ENCODE measurements around the gene NSG1. TPM values are rescaled to one million over a fixed set of nuclear protein-coding genes. Genes with fewer than 3 reads are reported as not detected.

The NSG1 gene
- total RNA-seq, 1 experiment from 2014 or later = 1.3 TPM

DNA sequence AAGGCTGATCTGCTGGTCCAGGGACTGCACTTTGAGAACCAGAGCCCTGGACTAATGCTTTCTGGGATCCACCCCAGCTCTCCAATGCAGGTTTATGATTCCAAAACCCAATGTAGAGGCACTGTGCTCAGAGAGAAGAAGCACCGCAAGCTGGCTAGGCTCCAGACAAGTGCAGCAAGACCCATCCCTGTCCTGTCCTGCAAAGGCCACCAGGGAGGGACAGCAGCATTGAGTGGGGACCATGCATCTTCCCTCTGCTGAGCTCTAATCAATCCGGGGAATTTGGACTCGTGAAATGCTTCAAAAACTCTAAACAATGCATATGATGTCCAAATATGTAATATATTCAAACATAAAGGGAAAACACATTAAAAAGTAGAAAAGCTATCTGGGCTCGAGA lies 10.8 kb upstream of the NSG1 start:
- no peak for TF ChIP-seq EZH2 (IDR thresholded peaks at IDR 0.05; ENCODE audit: borderline replicate concordance, low read depth, low read length, poor library complexity, severe bottlenecking)
- TF ChIP-seq, protein P1, sequence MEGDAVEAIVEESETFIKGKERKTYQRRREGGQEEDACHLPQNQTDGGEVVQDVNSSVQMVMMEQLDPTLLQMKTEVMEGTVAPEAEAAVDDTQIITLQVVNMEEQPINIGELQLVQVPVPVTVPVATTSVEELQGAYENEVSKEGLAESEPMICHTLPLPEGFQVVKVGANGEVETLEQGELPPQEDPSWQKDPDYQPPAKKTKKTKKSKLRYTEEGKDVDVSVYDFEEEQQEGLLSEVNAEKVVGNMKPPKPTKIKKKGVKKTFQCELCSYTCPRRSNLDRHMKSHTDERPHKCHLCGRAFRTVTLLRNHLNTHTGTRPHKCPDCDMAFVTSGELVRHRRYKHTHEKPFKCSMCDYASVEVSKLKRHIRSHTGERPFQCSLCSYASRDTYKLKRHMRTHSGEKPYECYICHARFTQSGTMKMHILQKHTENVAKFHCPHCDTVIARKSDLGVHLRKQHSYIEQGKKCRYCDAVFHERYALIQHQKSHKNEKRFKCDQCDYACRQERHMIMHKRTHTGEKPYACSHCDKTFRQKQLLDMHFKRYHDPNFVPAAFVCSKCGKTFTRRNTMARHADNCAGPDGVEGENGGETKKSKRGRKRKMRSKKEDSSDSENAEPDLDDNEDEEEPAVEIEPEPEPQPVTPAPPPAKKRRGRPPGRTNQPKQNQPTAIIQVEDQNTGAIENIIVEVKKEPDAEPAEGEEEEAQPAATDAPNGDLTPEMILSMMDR (conservative IDR thresholded peaks at IDR 0.05; ENCODE audit: low read depth, low read length) = no peak
- Histone ChIP-seq H3K27me3 (replicated peaks; ENCODE audit: insufficient read depth, low read depth, low read length, poor library complexity) (peaks cover 43% of the 10 kb centered on the region), H3K36me3 (ENCODE audit: insufficient read depth, low read length, poor library complexity, severe bottlenecking) (no peaks in the 10 kb centered on the region), H3K27ac (ENCODE audit: low read depth, low read length, poor library complexity, severe bottlenecking) (no peak overlapping the region), H3K9me3 (ENCODE audit: low read depth, low read length, poor library complexity, severe bottlenecking) (no peaks in the 10 kb centered on the region), H3K4me1 (ENCODE audit: insufficient read depth, low read length, poor library complexity, severe bottlenecking) (no peaks in the 10 kb centered on the region), H3K4me3 (ENCODE audit: low read depth, low read length, poor library complexity, severe bottlenecking) (no peak overlapping the region)
- BruUV-seq (replicated peaks) = no TSS peak
- POLR2A ChIA-PET (ENCODE audit: low non-redundant PET) = no interaction called here
- DNase-seq (ENCODE audit: low spot score) = no peak
- CTCF ChIA-PET = no interaction called here
- intact Hi-C loops (cut with micrococcal nuclease; ENCODE audit: unreplicated experiment) = no loop called here

DNA sequence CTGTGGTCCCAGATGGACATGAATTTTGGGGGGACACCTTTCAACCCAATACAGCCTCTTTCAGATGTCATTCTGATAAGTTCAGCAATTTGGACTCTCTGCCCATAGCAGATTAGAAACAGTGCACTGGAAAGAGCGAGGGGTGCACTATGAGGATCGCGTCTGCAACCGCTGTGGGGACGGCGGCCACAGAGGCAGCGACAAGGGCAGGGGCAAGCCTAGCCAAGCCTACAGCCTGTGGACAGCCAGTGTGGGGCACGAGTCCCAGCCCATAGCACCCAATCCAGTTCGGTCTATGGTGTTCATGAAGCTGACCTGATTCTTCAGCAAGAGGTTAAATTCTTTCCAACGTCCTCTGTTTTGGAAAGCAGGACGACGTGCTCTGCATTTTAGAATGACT lies 9.7 kb upstream of the NSG1 start:
- Histone ChIP-seq H3K27ac (ENCODE audit: low read depth, low read length, poor library complexity, severe bottlenecking) (no peak overlapping the region), H3K4me3 (ENCODE audit: low read depth, low read length, poor library complexity, severe bottlenecking) (no peak overlapping the region), H3K36me3 (ENCODE audit: insufficient read depth, low read length, poor library complexity, severe bottlenecking) (no peaks in the 10 kb centered on the region), H3K9me3 (ENCODE audit: low read depth, low read length, poor library complexity, severe bottlenecking) (no peaks in the 10 kb centered on the region), H3K4me1 (ENCODE audit: insufficient read depth, low read length, poor library complexity, severe bottlenecking) (no peaks in the 10 kb centered on the region), H3K27me3 (replicated peaks; ENCODE audit: insufficient read depth, low read depth, low read length, poor library complexity) (peaks cover 44% of the 10 kb centered on the region)
- ChIA-PET CTCF (no interaction called here), POLR2A (ENCODE audit: low non-redundant PET) (no interaction called here)
- intact Hi-C loops (cut with micrococcal nuclease; ENCODE audit: unreplicated experiment) = no loop called here
- TF ChIP-seq EZH2 (IDR thresholded peaks at IDR 0.05; ENCODE audit: borderline replicate concordance, low read depth, low read length, poor library complexity, severe bottlenecking) = no peak
- TF ChIP-seq, protein P1 (conservative IDR thresholded peaks at IDR 0.05; ENCODE audit: low read depth, low read length) = no peak
- no peak for DNase-seq (ENCODE audit: low spot score)
- BruUV-seq (replicated peaks) = no TSS peak

DNA sequence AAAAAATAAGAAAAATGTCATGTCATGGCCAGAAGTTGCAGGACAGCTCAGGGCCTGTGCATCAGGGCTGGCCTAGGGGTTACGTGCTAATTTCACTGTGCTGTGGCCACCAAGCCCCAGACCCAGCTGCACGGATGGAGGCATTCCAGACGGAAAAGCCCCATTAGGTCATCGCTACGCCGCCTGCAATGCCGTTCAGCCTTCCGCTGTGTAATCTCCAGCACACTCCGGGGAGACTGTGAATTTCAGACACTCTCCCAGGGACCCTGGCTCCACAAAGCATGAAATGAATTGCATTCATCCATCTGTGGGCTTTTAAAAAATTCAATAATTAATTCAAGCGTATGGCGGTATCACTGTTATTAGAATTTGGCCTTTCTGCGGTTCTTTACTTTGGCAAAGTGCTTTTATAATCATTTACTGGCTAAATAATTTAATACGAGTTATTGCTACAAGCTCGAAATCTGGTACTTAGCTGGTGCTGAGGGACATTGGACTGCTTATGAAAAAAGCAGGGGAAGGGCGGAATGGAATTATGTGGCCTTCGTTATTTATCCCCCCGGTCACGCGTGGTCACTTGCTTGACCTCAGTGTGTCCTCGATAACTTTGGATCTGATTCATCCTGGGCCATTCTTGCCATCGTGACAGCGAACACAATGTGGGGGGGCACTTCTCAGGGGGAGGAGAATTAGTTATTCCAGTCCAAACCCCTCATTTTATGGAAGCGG lies 9.0 kb upstream of the NSG1 start:
- Histone ChIP-seq H3K27me3 (replicated peaks; ENCODE audit: insufficient read depth, low read depth, low read length, poor library complexity) (peaks cover 47% of the 10 kb centered on the region), H3K27ac (ENCODE audit: low read depth, low read length, poor library complexity, severe bottlenecking) (no peak overlapping the region), H3K4me3 (ENCODE audit: low read depth, low read length, poor library complexity, severe bottlenecking) (no peak overlapping the region), H3K36me3 (ENCODE audit: insufficient read depth, low read length, poor library complexity, severe bottlenecking) (no peaks in the 10 kb centered on the region), H3K9me3 (ENCODE audit: low read depth, low read length, poor library complexity, severe bottlenecking) (no peaks in the 10 kb centered on the region), H3K4me1 (ENCODE audit: insufficient read depth, low read length, poor library complexity, severe bottlenecking) (no peaks in the 10 kb centered on the region)
- TF ChIP-seq, protein P1 (conservative IDR thresholded peaks at IDR 0.05; ENCODE audit: low read depth, low read length) = no peak
- no peak for TF ChIP-seq EZH2 (IDR thresholded peaks at IDR 0.05; ENCODE audit: borderline replicate concordance, low read depth, low read length, poor library complexity, severe bottlenecking)
- intact Hi-C loops (cut with micrococcal nuclease; ENCODE audit: unreplicated experiment) = no loop called here
- CTCF ChIA-PET = no interaction called here
- no peak for DNase-seq (ENCODE audit: low spot score)
- POLR2A ChIA-PET (ENCODE audit: low non-redundant PET) = no interaction called here
- BruUV-seq (replicated peaks) = no TSS peak

All from A673 (cell line).